Activated CD8-positive, alpha-beta T cell treated with anti-CD3 and anti-CD28 coated beads for 36 hours (primary cell): Measurements from ENCODE around the gene DCST2. TPM values are rescaled to one million over a fixed set of nuclear protein-coding genes. Genes with fewer than 3 reads are reported as not detected.

ENCODE experiments used
- ATAC-seq: fragments of 200-7000 bp; cut with Tn5 transposase; one replicate; pipeline ENCODE4 v1.10.0; 2021; ENCODE audit warnings: mild to moderate bottlenecking, moderate library complexity
- CTCF ChIA-PET: fragments of 350-600 bp; sonication (Branson Sonifier 250); formaldehyde crosslinking; loops from one replicate; lab custom pipeline; 2021; ENCODE audit warnings: antibody characterized with exemption; lab: Charles Lee
- POLR2A ChIA-PET: fragments of 350-600 bp; sonication (Branson Sonifier 250); formaldehyde crosslinking; loops from one replicate; lab custom pipeline; 2021; ENCODE audit warnings: antibody characterized with exemption; lab: Charles Lee
- DNase-seq: peaks from one replicate; pipeline ENCODE4 v3.0.0-alpha.2; 2020
- H3K27ac Mint-ChIP-seq: one replicate; pipeline ENCODE4 v1.8.0; 2021; ENCODE audit warnings: mild to moderate bottlenecking, mixed read lengths
- H3K27me3 Mint-ChIP-seq: one replicate; pipeline ENCODE4 v1.8.0; 2021; ENCODE audit warnings: mixed read lengths
- H3K36me3 Mint-ChIP-seq: one replicate; pipeline ENCODE4 v1.8.0; 2021; ENCODE audit warnings: low read depth, mixed read lengths
- H3K4me1 Mint-ChIP-seq: one replicate; pipeline ENCODE4 v1.8.0; 2021; ENCODE audit warnings: low read depth, mixed read lengths
- H3K4me3 Mint-ChIP-seq: one replicate; pipeline ENCODE4 v1.8.0; 2021; ENCODE audit warnings: mild to moderate bottlenecking, moderate library complexity, mixed read lengths
- H3K9me3 Mint-ChIP-seq: one replicate; pipeline ENCODE4 v1.8.0; 2021; ENCODE audit warnings: mixed read lengths
- intact Hi-C: fragments of 100-400 bp; cut with micrococcal nuclease; formaldehyde crosslinking; loops from one replicate; pipeline ENCODE4 v1.10.0; 2022
- total RNA-seq, 2 experiments: library from RNA; stranded (reverse); gene quantifications; one replicate each; pipeline ENCODE4 v1.2.3, GENCODE V29; 2021
- TF ChIP-seq, protein P1 (sequence below): fragments of 200-600 bp; IDR thresholded peaks from one replicate; pipeline ENCODE4 v1.8.0; 2022; ENCODE audit warnings: antibody characterized with exemption, mild to moderate bottlenecking

The DCST2 gene
- total RNA-seq, 2 experiments from 2014 or later: 0.20 to 0.36 TPM

DNA sequence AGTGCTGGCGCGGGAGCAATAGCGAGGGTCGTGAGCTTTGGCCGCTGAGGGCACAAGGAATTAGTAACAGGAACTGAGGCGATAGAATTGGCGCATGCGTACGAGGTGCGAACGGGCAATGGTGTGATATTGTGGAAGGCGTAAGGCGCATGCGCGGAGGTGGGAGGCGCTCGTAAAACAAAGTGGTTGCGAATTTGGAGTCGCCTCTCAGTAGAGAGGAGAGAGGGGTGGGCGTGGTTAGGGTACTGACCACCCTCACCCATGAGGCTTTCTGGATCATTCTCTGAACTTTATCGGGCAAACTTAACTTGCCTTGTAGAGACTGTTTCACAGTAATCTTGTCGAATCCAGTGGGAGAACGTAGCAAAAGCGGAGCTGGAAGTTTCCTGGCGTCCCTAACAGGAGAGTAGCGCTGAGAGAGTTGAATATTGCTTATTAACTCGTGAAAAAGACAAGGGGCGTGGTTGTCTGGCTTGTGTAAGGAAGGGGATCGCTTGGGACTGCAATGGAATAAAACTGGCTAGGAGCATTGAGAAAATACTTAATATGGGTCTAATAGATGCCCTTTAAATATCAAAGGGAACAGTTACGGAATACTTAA is 58.7 kb downstream of the DCST2 start:
- Mint-ChIP-seq H3K27me3 (no peaks in the 10 kb centered on the region), H3K4me3 (no peak overlapping the region), H3K36me3 (peaks cover 22% of the 10 kb centered on the region), H3K27ac (no peak overlapping the region), H3K4me1 (peaks cover 25% of the 10 kb centered on the region), H3K9me3 (no peaks in the 10 kb centered on the region)
- ATAC-seq: peak; percentile 60
- intact Hi-C loops: loop anchor here (5.0 kb wide), 2 partner anchors 42 to 87 kb away; partner anchors contain the start of gene EFNA4
- peak; percentile 97 for DNase-seq
- ChIA-PET CTCF (interaction anchor here (1.0 to 6.5 kb wide), 4 partner anchors 14 to 96 kb away, joined by 4 to 34 read pairs (median 6); partner anchors contain the start of gene PYGO2), POLR2A (interaction anchor here (0.7 to 6.9 kb wide), 14 partner anchors 9 to 194 kb away, joined by 3 to 55 read pairs (median 6); partner anchors contain the start of genes FLAD1, LENEP and PYGO2)
- TF ChIP-seq, protein P1, sequence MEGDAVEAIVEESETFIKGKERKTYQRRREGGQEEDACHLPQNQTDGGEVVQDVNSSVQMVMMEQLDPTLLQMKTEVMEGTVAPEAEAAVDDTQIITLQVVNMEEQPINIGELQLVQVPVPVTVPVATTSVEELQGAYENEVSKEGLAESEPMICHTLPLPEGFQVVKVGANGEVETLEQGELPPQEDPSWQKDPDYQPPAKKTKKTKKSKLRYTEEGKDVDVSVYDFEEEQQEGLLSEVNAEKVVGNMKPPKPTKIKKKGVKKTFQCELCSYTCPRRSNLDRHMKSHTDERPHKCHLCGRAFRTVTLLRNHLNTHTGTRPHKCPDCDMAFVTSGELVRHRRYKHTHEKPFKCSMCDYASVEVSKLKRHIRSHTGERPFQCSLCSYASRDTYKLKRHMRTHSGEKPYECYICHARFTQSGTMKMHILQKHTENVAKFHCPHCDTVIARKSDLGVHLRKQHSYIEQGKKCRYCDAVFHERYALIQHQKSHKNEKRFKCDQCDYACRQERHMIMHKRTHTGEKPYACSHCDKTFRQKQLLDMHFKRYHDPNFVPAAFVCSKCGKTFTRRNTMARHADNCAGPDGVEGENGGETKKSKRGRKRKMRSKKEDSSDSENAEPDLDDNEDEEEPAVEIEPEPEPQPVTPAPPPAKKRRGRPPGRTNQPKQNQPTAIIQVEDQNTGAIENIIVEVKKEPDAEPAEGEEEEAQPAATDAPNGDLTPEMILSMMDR: no peak

DNA sequence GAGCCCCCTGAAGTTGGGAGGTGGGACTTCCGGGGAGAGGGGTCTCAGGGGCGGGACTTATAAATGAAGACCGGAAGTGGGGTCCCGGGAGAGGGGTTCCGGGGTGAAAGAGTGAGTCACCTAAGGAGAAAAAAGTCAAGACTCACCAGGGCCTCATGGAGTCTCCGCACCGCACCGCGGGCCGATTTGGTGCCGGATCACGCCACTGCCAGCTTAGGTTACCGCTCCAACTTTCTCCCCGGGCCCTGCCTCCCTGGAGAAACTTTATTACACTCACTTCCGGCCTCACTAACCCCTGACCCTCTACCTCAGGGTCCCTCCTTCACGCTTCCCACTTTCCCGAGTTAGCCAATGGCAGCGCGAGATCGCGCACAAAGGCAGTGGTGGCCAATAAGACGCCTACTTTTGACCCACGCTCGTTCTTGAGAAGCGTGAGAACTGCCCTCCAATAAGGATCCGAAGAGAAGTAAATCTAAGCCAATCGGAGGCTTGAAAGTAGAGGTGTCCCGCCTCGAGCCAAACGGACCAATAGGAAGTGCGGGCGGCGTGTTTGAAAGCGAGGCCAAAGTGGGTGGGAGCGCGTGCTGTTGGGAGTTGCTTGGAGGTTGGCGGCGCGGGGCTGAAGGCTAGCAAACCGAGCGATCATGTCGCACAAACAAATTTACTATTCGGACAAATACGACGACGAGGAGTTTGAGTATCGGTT is 59.3 kb downstream of the DCST2 start, which contains the start of gene CKS1B:
CKS1B (plus strand) TSS at position 580 of the 706 bp plus-strand sequence; CDS start at position 645, 65 bp downstream.
- ChIA-PET CTCF (interaction anchor here (1.0 to 6.5 kb wide), 9 partner anchors 10 to 220 kb away, joined by 3 to 34 read pairs (median 4); partner anchors contain the start of genes PMVK and PYGO2), POLR2A (interaction anchor here (0.9 to 6.9 kb wide), 15 partner anchors 9 to 195 kb away, joined by 3 to 55 read pairs (median 5); partner anchors contain the start of genes FLAD1, LENEP, PBXIP1 and PYGO2)
- TF ChIP-seq, protein P1: no peak
- Mint-ChIP-seq H3K27ac (no peak within 1 kb of the TSS), H3K27me3 (no peaks in the 10 kb centered on the region), H3K36me3 (peaks cover 18% of the 10 kb centered on the region), H3K9me3 (no peaks in the 10 kb centered on the region), H3K4me3 (no peak within 1 kb of the TSS), H3K4me1 (peaks cover 30% of the 10 kb centered on the region)
- intact Hi-C loops: loop anchor here (5.0 kb wide), 2 partner anchors 43 to 88 kb away; partner anchors contain the start of gene EFNA4
- peak; percentile 87 for ATAC-seq
- peak; percentile 99 for DNase-seq

GRCh38 chr1:154973344-154974101 is 60.1 kb downstream of the DCST2 start:
- POLR2A ChIA-PET: interaction anchor here (0.6 to 6.9 kb wide), 9 partner anchors 10 to 196 kb away, joined by 3 to 55 read pairs (median 5); partner anchors contain the start of genes FLAD1, PBXIP1 and PYGO2
- Mint-ChIP-seq H3K9me3 (no peaks in the 10 kb centered on the region), H3K36me3 (peaks cover 14% of the 10 kb centered on the region), H3K27ac (no peak overlapping the region), H3K4me3 (no peak overlapping the region), H3K27me3 (no peaks in the 10 kb centered on the region), H3K4me1 (peaks cover 30% of the 10 kb centered on the region)
- DNase-seq (peak; percentile 99), ATAC-seq (peak; percentile 29)
- intact Hi-C loops: loop anchor here (5.0 kb wide), 2 partner anchors 44 to 89 kb away; partner anchors contain the start of gene EFNA4
- TF ChIP-seq, protein P1: no peak
- CTCF ChIA-PET: interaction anchor here (0.8 to 6.5 kb wide), 12 partner anchors 9 to 221 kb away, joined by 3 to 34 read pairs (median 4); partner anchors contain the start of genes PBXIP1, PMVK and PYGO2

DNA sequence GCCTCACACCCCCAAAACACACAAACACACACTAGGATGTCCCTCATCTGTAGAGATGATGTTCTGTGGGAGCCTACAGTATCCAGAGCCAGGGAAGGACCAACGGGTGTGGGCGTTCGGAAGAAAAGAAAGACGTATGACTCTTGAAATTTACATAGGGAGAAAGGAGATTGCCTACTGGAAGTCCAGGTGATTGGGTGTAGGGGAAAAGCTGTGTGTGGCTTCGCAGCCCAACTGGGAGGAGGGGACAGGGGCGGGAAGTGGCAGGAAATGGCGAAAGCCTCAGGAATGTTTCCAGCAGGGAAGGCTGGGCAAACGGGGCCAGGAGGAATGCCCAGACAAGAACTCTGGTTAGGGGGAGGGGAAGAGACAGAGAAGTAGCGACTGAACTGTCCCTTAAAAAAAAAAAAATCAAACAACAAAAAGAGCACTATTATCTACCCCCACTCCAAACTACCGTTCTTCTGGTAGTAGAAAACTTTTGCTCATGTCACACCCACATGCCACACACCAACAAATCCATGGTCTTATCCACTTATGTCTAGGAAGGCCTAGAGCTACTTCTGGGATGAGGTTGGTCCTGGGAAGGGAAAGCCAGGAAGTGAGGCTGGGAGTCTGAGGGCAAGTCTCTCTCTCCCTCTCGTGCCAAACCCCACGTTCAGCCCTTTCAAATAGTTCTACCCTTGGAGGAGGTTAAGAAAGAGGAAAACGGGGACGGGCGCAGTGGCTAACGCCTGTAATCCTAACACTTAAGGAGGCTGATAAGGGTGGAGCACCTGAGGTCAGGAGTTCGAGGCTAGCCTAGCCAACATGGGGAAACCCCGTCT is 60.9 kb downstream of the DCST2 start:
- ChIA-PET CTCF (interaction anchor here (0.8 to 6.5 kb wide), 11 partner anchors 8 to 221 kb away, joined by 3 to 34 read pairs (median 4); partner anchors contain the start of genes PBXIP1, PMVK and PYGO2), POLR2A (interaction anchor here (0.8 to 6.9 kb wide), 8 partner anchors 11 to 29 kb away, joined by 3 to 55 read pairs (median 10); partner anchors contain the start of genes FLAD1, PBXIP1 and PYGO2)
- Mint-ChIP-seq H3K9me3 (no peaks in the 10 kb centered on the region), H3K36me3 (peaks cover 12% of the 10 kb centered on the region), H3K27me3 (no peaks in the 10 kb centered on the region), H3K4me3 (no peak overlapping the region), H3K4me1 (peaks cover 28% of the 10 kb centered on the region), H3K27ac (peak overlapping the region; percentile 67)
- peak; percentile 28 for DNase-seq
- no peak for ATAC-seq
- TF ChIP-seq, protein P1: no peak
- intact Hi-C loops: loop anchor here (5.0 kb wide), 2 partner anchors 45 to 90 kb away; partner anchors contain the start of gene EFNA4
